RCC 7860 (cell line): ENCODE measurements around the gene RAPGEF1.
A peak's percentile ranks its signal among the peaks of the same experiment; 100 is the strongest.

Experiments used
- DNase-seq: peaks from one replicate; pipeline ENCODE4 v3.0.0-alpha.2; 2015; ENCODE audit warnings: low spot score
- FAIRE-seq: peaks from 2 replicates; lab custom pipeline; 2012; peaks lifted over from hg19 to GRCh38; lab: Jason Lieb, UNC

Gene RAPGEF1

GRCh38 chr9:131748411-131748955 is 8.6 kb upstream of the RAPGEF1 start:
- DNase-seq = no peak
- no peak for FAIRE-seq

- FAIRE-seq (no peak), DNase-seq (peak; percentile 21)
Measured at GRCh38 chr9:131747352-131747751, 7.5 kb upstream of the RAPGEF1 start.

- FAIRE-seq (no peak), DNase-seq (no peak)
Measured at GRCh38 chr9:131745610-131746009, 5.7 kb upstream of the RAPGEF1 start.

GRCh38 chr9:131744720-131745201 is 4.9 kb upstream of the RAPGEF1 start:
- DNase-seq (no peak), FAIRE-seq (no peak)

- FAIRE-seq (no peak), DNase-seq (no peak)
Measured at GRCh38 chr9:131744171-131744719, 4.4 kb upstream of the RAPGEF1 start.

- FAIRE-seq (no peak), DNase-seq (no peak)
Measured at GRCh38 chr9:131743501-131743900, 3.6 kb upstream of the RAPGEF1 start.

- no peak for DNase-seq
- no peak for FAIRE-seq
Measured at GRCh38 chr9:131743096-131743495, 3.2 kb upstream of the RAPGEF1 start.

- DNase-seq (no peak), FAIRE-seq (no peak)
Measured at GRCh38 chr9:131740898-131741297, 1.0 kb upstream of the RAPGEF1 start.

- DNase-seq = peak; percentile 16
- FAIRE-seq = no peak
Measured at GRCh38 chr9:131739133-131739958, 530 bp downstream of the RAPGEF1 start.

GRCh38 chr9:131738293-131739132 is 1.4 kb downstream of the RAPGEF1 start:
- DNase-seq (no peak), FAIRE-seq (no peak)

GRCh38 chr9:131737426-131737825 is 2.5 kb downstream of the RAPGEF1 start:
- no peak for FAIRE-seq
- no peak for DNase-seq

GRCh38 chr9:131736431-131736830 is 3.4 kb downstream of the RAPGEF1 start:
- FAIRE-seq (no peak), DNase-seq (no peak)

GRCh38 chr9:131735238-131736128 is 4.4 kb downstream of the RAPGEF1 start:
- FAIRE-seq (no peak), DNase-seq (peak; percentile 54)

- no peak for FAIRE-seq
- no peak for DNase-seq
Measured at GRCh38 chr9:131734781-131735180, 5.1 kb downstream of the RAPGEF1 start.

- FAIRE-seq (peak; percentile 7), DNase-seq (peak; percentile 80)
Measured at GRCh38 chr9:131734165-131734610, 5.7 kb downstream of the RAPGEF1 start.

- peak; percentile 93 for FAIRE-seq
- DNase-seq = peak; percentile 99
Measured at GRCh38 chr9:131733541-131734061, 6.3 kb downstream of the RAPGEF1 start.

- DNase-seq (no peak), FAIRE-seq (no peak)
Measured at GRCh38 chr9:131732636-131733289, 7.1 kb downstream of the RAPGEF1 start.

GRCh38 chr9:131732061-131732526 is 7.8 kb downstream of the RAPGEF1 start:
- DNase-seq = no peak
- FAIRE-seq = no peak

GRCh38 chr9:131731644-131732043 is 8.2 kb downstream of the RAPGEF1 start:
- DNase-seq (no peak), FAIRE-seq (no peak)
